Measurements from ENCODE around the gene SYTL3.

SYTL3 gene

DNA sequence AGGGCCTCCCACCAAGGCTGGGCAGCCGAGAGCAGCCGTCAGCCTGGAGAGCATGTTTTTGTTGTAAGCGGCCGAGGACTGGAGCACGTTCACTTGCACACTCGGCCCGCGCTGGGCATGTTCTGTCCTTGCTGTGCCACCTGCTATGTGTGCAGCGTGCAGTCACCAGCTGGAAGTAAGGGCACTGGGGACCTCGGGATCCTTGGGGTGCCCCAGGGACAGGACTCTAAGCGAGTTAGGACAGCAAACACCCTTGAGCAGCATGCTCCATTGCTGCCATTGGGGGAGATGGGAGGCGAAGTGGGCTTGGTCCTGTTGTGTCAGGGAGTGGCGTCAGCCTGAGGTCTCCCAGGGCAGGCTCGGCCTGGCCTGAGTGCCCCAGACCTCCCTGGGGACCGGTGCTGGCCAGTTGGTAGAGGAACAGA lies 24.0 kb upstream of the SYTL3 start:
- TF ChIP-seq, protein P1, sequence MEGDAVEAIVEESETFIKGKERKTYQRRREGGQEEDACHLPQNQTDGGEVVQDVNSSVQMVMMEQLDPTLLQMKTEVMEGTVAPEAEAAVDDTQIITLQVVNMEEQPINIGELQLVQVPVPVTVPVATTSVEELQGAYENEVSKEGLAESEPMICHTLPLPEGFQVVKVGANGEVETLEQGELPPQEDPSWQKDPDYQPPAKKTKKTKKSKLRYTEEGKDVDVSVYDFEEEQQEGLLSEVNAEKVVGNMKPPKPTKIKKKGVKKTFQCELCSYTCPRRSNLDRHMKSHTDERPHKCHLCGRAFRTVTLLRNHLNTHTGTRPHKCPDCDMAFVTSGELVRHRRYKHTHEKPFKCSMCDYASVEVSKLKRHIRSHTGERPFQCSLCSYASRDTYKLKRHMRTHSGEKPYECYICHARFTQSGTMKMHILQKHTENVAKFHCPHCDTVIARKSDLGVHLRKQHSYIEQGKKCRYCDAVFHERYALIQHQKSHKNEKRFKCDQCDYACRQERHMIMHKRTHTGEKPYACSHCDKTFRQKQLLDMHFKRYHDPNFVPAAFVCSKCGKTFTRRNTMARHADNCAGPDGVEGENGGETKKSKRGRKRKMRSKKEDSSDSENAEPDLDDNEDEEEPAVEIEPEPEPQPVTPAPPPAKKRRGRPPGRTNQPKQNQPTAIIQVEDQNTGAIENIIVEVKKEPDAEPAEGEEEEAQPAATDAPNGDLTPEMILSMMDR (IDR thresholded peaks at IDR 0.05; ENCODE audit: low read depth, low read length, missing control alignments): no peak
- H3K4me3 ChIP-seq (ENCODE audit: low read depth, low read length): no peak overlapping the region
- in situ Hi-C loops (cut with HindIII; ENCODE audit: low sequenced_read_pairs): no loop called here
- no peak for DNase-seq (ENCODE audit: low read depth)

DNA sequence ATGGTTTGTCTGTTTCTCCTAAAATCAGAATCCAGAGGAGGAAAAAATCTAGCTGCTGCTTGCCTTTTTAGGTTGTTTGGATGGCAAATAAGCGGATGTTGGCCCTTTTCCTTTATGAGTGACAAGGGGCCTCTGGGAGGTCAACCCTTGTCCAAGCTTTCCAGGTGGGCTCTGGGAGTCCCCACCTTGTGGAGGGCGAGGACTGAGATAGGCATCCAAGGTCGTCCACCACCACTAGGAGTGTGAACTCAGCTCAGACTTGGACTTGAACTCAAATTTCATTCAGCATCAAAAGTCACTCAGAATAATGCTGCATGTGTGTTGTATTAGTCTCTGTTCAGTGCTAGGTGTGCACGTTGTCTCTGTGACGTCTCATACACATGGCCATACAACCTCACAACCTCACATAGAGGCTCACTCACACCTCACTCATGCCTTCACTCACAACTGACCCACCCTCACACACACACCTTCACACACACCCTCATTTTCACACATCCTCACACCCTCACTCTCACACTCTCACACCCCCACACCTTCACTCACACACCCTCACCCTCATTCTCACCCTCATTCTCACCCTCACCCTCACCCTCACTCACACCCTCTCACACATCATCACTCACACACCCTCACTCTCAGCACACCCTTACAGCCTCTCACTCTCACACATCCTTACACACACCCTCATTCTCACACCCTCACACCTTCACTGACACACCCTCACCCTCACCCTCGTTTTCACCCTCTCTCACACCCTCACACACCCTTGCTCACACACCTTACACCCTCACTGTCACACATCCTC lies 23.3 kb upstream of the SYTL3 start:
- in situ Hi-C loops (cut with HindIII; ENCODE audit: low sequenced_read_pairs): no loop called here
- TF ChIP-seq, protein P1 (IDR thresholded peaks at IDR 0.05; ENCODE audit: low read depth, low read length, missing control alignments): no peak
- H3K4me3 ChIP-seq (ENCODE audit: low read depth, low read length): no peak overlapping the region
- no peak for DNase-seq (ENCODE audit: low read depth)

DNA sequence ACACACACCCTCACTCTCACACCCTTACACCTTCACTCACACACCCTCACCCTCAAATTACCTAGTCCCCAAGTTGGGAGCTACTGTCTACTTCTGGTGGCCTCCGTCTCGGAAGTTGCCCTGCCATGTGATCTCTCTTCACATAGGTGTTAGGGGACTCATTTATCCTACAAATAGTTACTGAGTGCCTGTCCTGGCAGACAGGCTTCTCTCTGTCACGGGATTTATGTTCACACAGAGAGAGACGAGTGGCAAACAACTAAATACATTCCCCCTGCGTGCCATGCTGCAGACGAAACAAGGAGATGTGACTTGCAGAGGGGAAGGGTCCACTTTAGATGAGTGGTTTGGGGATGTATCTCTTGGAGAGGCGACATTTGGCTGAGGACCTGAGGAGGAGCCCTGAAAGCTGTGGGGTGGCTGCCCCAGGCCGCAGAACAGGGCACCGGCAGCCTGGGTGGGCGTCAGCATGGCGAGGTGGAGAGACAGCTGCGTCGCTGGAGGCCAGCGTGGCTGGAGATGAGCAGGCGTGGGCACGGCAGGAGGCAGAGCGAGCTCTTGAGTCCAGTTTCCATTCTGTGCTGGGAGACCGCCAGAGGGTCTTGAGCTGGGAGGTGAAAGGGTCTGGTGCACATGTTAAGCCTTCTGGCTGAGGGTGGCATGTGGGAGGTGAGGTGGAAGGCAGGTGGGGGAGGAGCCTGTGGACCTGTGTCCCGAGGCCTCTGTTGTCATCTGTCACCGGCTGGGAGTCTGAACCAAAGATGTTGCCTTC lies 22.5 kb upstream of the SYTL3 start:
- TF ChIP-seq, protein P1 (IDR thresholded peaks at IDR 0.05; ENCODE audit: low read depth, low read length, missing control alignments): no peak
- H3K4me3 ChIP-seq (ENCODE audit: low read depth, low read length): no peak overlapping the region
- DNase-seq (ENCODE audit: low read depth): no peak
- in situ Hi-C loops (cut with HindIII; ENCODE audit: low sequenced_read_pairs): no loop called here

DNA sequence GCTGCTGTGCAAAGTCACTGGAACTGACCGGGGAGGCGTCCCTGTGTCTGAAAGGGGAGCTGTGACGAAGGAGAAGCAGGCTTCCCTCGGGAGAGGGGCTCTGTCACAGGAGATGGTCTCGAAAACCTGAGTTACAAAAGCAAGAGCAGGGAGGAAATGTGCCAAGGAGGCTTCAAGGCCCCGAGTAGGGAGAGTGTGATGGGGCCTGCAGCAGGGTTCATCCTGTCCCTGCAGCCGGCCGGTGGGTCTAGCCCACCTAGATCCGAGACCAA lies 22.0 kb upstream of the SYTL3 start:
- DNase-seq (ENCODE audit: low read depth): no peak
- H3K4me3 ChIP-seq (ENCODE audit: low read depth, low read length): no peak overlapping the region
- in situ Hi-C loops (cut with HindIII; ENCODE audit: low sequenced_read_pairs): no loop called here
- TF ChIP-seq, protein P1 (IDR thresholded peaks at IDR 0.05; ENCODE audit: low read depth, low read length, missing control alignments): no peak

DNA sequence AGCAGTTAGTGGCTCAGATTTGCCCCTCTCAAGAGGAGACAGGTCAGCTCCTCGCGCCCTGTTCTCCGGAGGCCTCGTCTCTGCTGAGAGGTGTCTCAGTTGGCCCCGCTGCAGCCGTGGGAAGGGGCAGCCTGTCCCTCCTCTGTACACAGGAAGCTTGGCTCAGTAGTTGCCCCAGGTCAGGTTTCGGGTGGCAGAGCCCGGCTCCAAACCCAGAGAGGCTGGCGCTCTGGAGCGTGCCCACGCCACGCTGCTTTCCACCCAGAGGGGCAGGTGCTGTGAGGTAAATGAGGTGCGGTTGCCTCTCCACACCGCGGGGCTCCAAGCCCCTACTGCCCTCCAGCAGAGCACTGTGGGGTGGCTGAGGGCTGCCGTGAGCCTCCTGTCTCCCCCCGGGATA lies 21.3 kb upstream of the SYTL3 start:
- TF ChIP-seq, protein P1 (IDR thresholded peaks at IDR 0.05; ENCODE audit: low read depth, low read length, missing control alignments): no peak
- in situ Hi-C loops (cut with HindIII; ENCODE audit: low sequenced_read_pairs): no loop called here
- no peak overlapping the region for H3K4me3 ChIP-seq (ENCODE audit: low read depth, low read length)
- DNase-seq (ENCODE audit: low read depth): no peak

DNA sequence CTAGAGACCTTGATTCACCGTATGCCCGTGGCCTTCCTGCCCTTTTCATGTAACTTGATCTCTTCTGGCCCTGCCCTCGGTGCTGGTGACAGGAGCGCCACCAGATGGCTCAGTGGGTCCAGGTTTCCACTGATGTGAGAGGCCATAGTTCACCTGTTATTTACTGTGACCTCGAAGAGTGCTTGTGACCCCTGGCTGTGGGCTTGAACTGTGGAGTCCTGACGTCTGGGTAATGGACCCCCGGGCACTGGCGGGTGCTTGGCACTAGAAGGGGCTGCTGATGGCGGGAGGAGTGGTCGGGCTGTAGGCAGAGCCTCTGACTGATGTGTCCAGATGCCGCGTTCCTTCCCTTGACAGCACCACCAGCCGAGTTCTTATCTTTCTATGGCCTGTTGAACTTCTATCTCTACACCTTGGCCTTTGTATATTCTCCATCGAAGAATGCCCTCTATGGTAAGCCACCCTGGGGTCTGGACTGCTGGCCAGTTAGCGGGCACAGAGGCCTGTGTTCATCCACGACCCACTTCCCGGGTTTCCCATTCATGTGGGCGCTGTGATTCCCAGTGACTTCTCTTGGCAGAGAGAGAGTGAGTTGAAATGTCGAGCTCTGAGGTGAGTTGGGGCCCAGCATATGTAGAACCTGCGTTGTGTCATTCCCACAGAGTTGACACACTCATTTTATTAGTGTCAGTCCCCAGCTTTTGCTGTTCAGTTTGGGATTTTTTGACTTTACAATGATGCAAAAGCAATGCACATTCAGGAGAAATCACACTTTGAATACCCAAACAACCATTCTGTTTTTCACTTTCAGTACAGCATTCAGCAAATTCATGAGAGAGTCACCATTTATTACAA lies 20.3 kb upstream of the SYTL3 start:
- TF ChIP-seq, protein P1 (IDR thresholded peaks at IDR 0.05; ENCODE audit: low read depth, low read length, missing control alignments): no peak
- no peak for DNase-seq (ENCODE audit: low read depth)
- no peak overlapping the region for H3K4me3 ChIP-seq (ENCODE audit: low read depth, low read length)
- in situ Hi-C loops (cut with HindIII; ENCODE audit: low sequenced_read_pairs): no loop called here
